GM12878 (cell line): ENCODE results near the gene DTX4. TPM values are rescaled to one million over a fixed set of nuclear protein-coding genes. Genes with fewer than 3 reads are reported as not detected.

ENCODE experiments used
- HCFC1 ChIP-seq: fragments of 150-350 bp; IDR thresholded peaks from 2 replicates; pipeline ENCODE4 v1.6.1; 2014; ENCODE audit warnings: low read length
- NFYA ChIP-seq: IDR thresholded peaks from 2 replicates; pipeline ENCODE4 v1.6.1; 2011; ENCODE audit warnings: low read depth, mild to moderate bottlenecking, low read length, improper control_type of control experiment, borderline replicate concordance
- NFYB ChIP-seq: IDR thresholded peaks from 2 replicates; pipeline ENCODE4 v1.6.1; 2011; ENCODE audit warnings: low read depth, mild to moderate bottlenecking, low read length, improper control_type of control experiment, moderate library complexity; ENCODE audit not compliant: insufficient read depth
- NR2C1 ChIP-seq: fragments of 450-650 bp; IDR thresholded peaks from 2 replicates; pipeline ENCODE4 v1.6.1; 2017; ENCODE audit warnings: antibody characterized with exemption, mild to moderate bottlenecking, moderate library complexity
- NR2F1 ChIP-seq: fragments of 450-650 bp; conservative IDR thresholded peaks from 2 replicates; pipeline ENCODE4 v1.6.1; 2017; ENCODE audit warnings: mild to moderate bottlenecking
- SUZ12 ChIP-seq: fragments of 200-600 bp; sonication (generic); IDR thresholded peaks from one replicate; pipeline ENCODE4 v1.6.1; 2018; ENCODE audit warnings: antibody characterized with exemption, mild to moderate bottlenecking; ENCODE audit not compliant: unreplicated experiment
- TCF7 ChIP-seq: IDR thresholded peaks from 2 replicates; pipeline ENCODE4 v1.6.1; 2014; ENCODE audit warnings: antibody characterized with exemption, borderline replicate concordance
- ZNF24 ChIP-seq: fragments of 450-650 bp; IDR thresholded peaks from 2 replicates; pipeline ENCODE4 v1.6.1; 2017; ENCODE audit warnings: antibody characterized with exemption, mild to moderate bottlenecking
- polyA plus RNA-seq, 11 experiments: library from polyadenylated mRNA; depleted of rRNA in 4 of 11; unstranded in 6 of 11; stranded (reverse) in 5 of 11; fragments of >200 nt; fragmentation: Nextera tagmentation in 4 of 11; fragmentation: Illumina TruSeq in 1 of 11; extraction: Ambion mirVana in 4 of 11; extraction: Trizol in 1 of 11; gene quantifications; 1 replicate in 1 of 11; 2 replicates in 10 of 11; pipeline versions ENCODE4 v1.2.1 to v1.2.3, GENCODE V29; 2011 to 2016; ENCODE audit warnings: inconsistent platforms in 2 of 11, missing spikeins in 2 of 11, low read depth in 1 of 11
- total RNA-seq, 4 experiments: library from RNA; depleted of rRNA in 3 of 4; stranded (reverse); fragments of >200 nt in 3 of 4; fragmentation: Illumina TruSeq in 1 of 4; extraction: Trizol in 1 of 4; gene quantifications; 2 replicates each; pipeline versions ENCODE4 v1.2.1 to v1.2.3, GENCODE V29; 2013 to 2021
- TF ChIP-seq, protein P1 (sequence below): fragments of 450-650 bp; IDR thresholded peaks from 2 replicates; pipeline ENCODE4 v1.6.1; 2017; ENCODE audit warnings: mild to moderate bottlenecking
- TF ChIP-seq, protein P2 (sequence below): fragments of 450-650 bp; IDR thresholded peaks from 2 replicates; pipeline ENCODE4 v1.6.1; 2017; ENCODE audit warnings: mild to moderate bottlenecking, low read depth, inconsistent platforms; ENCODE audit not compliant: poor library complexity, severe bottlenecking
- TF ChIP-seq, protein P3 (sequence below): IDR thresholded peaks from 2 replicates; pipeline ENCODE4 v1.6.1; 2011; ENCODE audit warnings: low read depth, mild to moderate bottlenecking, low read length, moderate library complexity, borderline replicate concordance; ENCODE audit errors: extremely low read depth
- TF ChIP-seq, protein P4 (sequence below): IDR thresholded peaks from 2 replicates; pipeline ENCODE4 v1.6.1; 2011; ENCODE audit warnings: borderline replicate concordance, low read depth, mild to moderate bottlenecking, moderate library complexity, low read length; ENCODE audit not compliant: insufficient read depth, poor library complexity, severe bottlenecking
- TF ChIP-seq, protein P5 (sequence below): fragments of 450-650 bp; IDR thresholded peaks from 2 replicates; pipeline ENCODE4 v1.6.1; 2017; ENCODE audit warnings: mild to moderate bottlenecking, moderate library complexity
- TF ChIP-seq, protein P6 (sequence below): fragments of 450-650 bp; IDR thresholded peaks from 2 replicates; pipeline ENCODE4 v1.6.1; 2014; ENCODE audit warnings: mild to moderate bottlenecking
- TF ChIP-seq, protein P7 (sequence below): IDR thresholded peaks from 2 replicates; pipeline ENCODE4 v1.6.1; 2012; ENCODE audit warnings: low read depth, low read length, improper control_type of control experiment

Gene DTX4
- total and polyA plus RNA-seq, 10 of the 15 experiments (the other 5 are each of a cell fraction or from before 2014, with no cell fraction given), result 3.8 to 25.8 (median 10.5) TPM

DNA sequence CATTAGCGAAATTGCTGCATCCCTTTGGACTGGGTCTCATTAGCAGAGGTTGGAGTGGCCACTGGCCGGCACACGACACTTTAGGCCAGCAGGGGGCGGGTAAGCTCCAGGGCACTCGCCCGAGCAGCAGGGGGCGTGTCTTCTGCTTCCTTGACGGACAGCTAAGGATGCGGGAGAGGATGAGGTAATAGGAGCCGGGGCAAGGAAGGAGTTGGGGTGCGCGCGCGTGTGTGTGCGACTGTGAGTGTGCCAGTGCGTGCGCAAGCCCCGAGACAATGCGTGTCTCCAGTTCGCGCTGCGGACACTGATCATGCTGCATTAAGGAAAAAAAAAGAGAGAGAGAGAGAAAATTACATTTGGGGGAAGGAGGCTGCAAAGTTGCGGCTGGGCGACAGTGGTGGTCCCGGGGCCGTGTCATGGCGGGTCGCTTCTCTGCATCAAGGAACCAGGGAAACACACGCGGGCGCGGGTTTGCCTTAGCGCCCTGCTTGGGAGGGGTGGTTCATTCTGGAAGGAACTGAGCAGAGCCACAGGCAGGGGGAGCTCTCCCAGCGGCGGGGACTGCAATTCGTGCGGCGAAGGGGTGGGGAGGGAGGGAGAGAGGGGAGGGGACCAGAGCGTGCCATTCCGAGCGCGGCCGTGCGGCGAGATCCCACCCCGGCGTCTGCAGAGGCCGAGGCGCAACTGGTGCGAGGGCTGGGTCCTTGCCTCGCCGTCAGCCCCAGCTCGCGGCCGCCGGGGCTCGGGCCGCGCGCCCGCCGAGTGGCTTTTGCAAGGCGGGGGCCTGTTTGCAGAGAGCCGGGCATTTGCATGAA, at the start of gene DTX4 (continued):
- TF ChIP-seq, protein P1, sequence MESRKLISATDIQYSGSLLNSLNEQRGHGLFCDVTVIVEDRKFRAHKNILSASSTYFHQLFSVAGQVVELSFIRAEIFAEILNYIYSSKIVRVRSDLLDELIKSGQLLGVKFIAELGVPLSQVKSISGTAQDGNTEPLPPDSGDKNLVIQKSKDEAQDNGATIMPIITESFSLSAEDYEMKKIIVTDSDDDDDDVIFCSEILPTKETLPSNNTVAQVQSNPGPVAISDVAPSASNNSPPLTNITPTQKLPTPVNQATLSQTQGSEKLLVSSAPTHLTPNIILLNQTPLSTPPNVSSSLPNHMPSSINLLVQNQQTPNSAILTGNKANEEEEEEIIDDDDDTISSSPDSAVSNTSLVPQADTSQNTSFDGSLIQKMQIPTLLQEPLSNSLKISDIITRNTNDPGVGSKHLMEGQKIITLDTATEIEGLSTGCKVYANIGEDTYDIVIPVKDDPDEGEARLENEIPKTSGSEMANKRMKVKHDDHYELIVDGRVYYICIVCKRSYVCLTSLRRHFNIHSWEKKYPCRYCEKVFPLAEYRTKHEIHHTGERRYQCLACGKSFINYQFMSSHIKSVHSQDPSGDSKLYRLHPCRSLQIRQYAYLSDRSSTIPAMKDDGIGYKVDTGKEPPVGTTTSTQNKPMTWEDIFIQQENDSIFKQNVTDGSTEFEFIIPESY, result no peak
- TF ChIP-seq, protein P2, sequence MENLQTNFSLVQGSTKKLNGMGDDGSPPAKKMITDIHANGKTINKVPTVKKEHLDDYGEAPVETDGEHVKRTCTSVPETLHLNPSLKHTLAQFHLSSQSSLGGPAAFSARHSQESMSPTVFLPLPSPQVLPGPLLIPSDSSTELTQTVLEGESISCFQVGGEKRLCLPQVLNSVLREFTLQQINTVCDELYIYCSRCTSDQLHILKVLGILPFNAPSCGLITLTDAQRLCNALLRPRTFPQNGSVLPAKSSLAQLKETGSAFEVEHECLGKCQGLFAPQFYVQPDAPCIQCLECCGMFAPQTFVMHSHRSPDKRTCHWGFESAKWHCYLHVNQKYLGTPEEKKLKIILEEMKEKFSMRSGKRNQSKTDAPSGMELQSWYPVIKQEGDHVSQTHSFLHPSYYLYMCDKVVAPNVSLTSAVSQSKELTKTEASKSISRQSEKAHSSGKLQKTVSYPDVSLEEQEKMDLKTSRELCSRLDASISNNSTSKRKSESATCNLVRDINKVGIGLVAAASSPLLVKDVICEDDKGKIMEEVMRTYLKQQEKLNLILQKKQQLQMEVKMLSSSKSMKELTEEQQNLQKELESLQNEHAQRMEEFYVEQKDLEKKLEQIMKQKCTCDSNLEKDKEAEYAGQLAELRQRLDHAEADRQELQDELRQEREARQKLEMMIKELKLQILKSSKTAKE, result no peak
- TF ChIP-seq, protein P3, sequence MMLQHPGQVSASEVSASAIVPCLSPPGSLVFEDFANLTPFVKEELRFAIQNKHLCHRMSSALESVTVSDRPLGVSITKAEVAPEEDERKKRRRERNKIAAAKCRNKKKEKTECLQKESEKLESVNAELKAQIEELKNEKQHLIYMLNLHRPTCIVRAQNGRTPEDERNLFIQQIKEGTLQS, result no peak
- TF ChIP-seq NFYA (no peak), NFYB (no peak), ZNF24 (0 out of 2 replicates have a peak, but pooled peaks have one; percentile 13), TCF7 (no peak), NR2F1 (peak; percentile 38; the same call in 1 of the 2 replicates), SUZ12 (no peak), HCFC1 (peak; percentile 38), NR2C1 (no peak)
- TF ChIP-seq, protein P4, sequence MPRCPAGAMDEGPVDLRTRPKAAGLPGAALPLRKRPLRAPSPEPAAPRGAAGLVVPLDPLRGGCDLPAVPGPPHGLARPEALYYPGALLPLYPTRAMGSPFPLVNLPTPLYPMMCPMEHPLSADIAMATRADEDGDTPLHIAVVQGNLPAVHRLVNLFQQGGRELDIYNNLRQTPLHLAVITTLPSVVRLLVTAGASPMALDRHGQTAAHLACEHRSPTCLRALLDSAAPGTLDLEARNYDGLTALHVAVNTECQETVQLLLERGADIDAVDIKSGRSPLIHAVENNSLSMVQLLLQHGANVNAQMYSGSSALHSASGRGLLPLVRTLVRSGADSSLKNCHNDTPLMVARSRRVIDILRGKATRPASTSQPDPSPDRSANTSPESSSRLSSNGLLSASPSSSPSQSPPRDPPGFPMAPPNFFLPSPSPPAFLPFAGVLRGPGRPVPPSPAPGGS, result peak; percentile 41
- TF ChIP-seq, protein P5, sequence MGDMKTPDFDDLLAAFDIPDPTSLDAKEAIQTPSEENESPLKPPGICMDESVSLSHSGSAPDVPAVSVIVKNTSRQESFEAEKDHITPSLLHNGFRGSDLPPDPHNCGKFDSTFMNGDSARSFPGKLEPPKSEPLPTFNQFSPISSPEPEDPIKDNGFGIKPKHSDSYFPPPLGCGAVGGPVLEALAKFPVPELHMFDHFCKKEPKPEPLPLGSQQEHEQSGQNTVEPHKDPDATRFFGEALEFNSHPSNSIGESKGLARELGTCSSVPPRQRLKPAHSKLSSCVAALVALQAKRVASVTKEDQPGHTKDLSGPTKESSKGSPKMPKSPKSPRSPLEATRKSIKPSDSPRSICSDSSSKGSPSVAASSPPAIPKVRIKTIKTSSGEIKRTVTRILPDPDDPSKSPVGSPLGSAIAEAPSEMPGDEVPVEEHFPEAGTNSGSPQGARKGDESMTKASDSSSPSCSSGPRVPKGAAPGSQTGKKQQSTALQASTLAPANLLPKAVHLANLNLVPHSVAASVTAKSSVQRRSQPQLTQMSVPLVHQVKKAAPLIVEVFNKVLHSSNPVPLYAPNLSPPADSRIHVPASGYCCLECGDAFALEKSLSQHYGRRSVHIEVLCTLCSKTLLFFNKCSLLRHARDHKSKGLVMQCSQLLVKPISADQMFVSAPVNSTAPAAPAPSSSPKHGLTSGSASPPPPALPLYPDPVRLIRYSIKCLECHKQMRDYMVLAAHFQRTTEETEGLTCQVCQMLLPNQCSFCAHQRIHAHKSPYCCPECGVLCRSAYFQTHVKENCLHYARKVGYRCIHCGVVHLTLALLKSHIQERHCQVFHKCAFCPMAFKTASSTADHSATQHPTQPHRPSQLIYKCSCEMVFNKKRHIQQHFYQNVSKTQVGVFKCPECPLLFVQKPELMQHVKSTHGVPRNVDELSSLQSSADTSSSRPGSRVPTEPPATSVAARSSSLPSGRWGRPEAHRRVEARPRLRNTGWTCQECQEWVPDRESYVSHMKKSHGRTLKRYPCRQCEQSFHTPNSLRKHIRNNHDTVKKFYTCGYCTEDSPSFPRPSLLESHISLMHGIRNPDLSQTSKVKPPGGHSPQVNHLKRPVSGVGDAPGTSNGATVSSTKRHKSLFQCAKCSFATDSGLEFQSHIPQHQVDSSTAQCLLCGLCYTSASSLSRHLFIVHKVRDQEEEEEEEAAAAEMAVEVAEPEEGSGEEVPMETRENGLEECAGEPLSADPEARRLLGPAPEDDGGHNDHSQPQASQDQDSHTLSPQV, result 0 out of 2 replicates have a peak, but pooled peaks have one; percentile 35
- TF ChIP-seq, protein P6, sequence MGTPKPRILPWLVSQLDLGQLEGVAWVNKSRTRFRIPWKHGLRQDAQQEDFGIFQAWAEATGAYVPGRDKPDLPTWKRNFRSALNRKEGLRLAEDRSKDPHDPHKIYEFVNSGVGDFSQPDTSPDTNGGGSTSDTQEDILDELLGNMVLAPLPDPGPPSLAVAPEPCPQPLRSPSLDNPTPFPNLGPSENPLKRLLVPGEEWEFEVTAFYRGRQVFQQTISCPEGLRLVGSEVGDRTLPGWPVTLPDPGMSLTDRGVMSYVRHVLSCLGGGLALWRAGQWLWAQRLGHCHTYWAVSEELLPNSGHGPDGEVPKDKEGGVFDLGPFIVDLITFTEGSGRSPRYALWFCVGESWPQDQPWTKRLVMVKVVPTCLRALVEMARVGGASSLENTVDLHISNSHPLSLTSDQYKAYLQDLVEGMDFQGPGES, result no peak
- TF ChIP-seq, protein P7, sequence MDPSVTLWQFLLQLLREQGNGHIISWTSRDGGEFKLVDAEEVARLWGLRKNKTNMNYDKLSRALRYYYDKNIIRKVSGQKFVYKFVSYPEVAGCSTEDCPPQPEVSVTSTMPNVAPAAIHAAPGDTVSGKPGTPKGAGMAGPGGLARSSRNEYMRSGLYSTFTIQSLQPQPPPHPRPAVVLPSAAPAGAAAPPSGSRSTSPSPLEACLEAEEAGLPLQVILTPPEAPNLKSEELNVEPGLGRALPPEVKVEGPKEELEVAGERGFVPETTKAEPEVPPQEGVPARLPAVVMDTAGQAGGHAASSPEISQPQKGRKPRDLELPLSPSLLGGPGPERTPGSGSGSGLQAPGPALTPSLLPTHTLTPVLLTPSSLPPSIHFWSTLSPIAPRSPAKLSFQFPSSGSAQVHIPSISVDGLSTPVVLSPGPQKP, result no peak
